HEK293 (cell line): ENCODE results near the gene ATP8B4.

Experiments used
- CTCF ChIA-PET: fragments of 350-600 bp; formaldehyde crosslinking; extraction: SDS; loops from one replicate; lab custom pipeline; 2021; ENCODE audit warnings: antibody characterized with exemption; lab: Yijun Ruan, JAX
- POLR2A ChIA-PET: fragments of 300-600 bp; formaldehyde crosslinking; extraction: SDS; loops from one replicate; lab custom pipeline; 2020; ENCODE audit warnings: antibody characterized with exemption, inconsistent platforms; lab: Yijun Ruan, JAX
- H3K27ac ChIP-seq: fragments of 200-500 bp; sonication (Bioruptor generic); 2 replicates; pipeline ENCODE4 v1.5.1; 2014; ENCODE audit warnings: low read depth, low read length, control low read depth, inconsistent platforms; ENCODE audit errors: extremely low read depth
- H3K36me3 ChIP-seq, 2 experiments: fragments of 200-500 bp in 1 of 2; sonication (Bioruptor generic) in 1 of 2; 1 replicate in 1 of 2; 2 replicates in 1 of 2; pipeline ENCODE4 v1.5.1; 2014 to 2017; ENCODE audit warnings: inconsistent platforms in 2 of 2, low read length in 2 of 2; ENCODE audit not compliant: control insufficient read depth in 2 of 2, insufficient read depth in 1 of 2
- H3K4me1 ChIP-seq: fragments of 200-500 bp; sonication (Bioruptor generic); 2 replicates; pipeline ENCODE4 v1.5.1; 2014; ENCODE audit warnings: mild to moderate bottlenecking, low read length, inconsistent platforms; ENCODE audit not compliant: control insufficient read depth, insufficient read depth
- H3K4me3 ChIP-seq: 2 replicates; pipeline ENCODE4 v1.5.1; 2011; ENCODE audit warnings: low read depth, mild to moderate bottlenecking, control low read depth, low read length, moderate library complexity
- H3K9me3 ChIP-seq: fragments of 200-500 bp; sonication (Bioruptor generic); 2 replicates; pipeline ENCODE4 v1.5.1; 2014; ENCODE audit warnings: low read depth, low read length, inconsistent platforms; ENCODE audit not compliant: control insufficient read depth, insufficient read depth
- BCL11A ChIP-seq: fragments of 450-650 bp; formaldehyde crosslinking; IDR thresholded peaks from 2 replicates; pipeline ENCODE4 v1.5.1; 2016; ENCODE audit warnings: low read depth, missing biosample characterization, missing genetic modification characterization
- IKZF3 ChIP-seq: fragments of 450-650 bp; IDR thresholded peaks from 2 replicates; pipeline ENCODE4 v1.5.0; 2018; ENCODE audit warnings: missing biosample characterization, mild to moderate bottlenecking, missing genetic modification characterization, moderate library complexity
- PRDM1 ChIP-seq: fragments of 450-650 bp; formaldehyde crosslinking; IDR thresholded peaks from 2 replicates; pipeline ENCODE4; 2016; ENCODE audit warnings: missing biosample characterization, missing genetic modification characterization
- SP2 ChIP-seq: fragments of 450-650 bp; formaldehyde crosslinking; IDR thresholded peaks from 2 replicates; pipeline ENCODE4 v1.5.1; 2016; ENCODE audit warnings: missing biosample characterization, missing genetic modification characterization
- SP3 ChIP-seq: fragments of 450-650 bp; formaldehyde crosslinking; IDR thresholded peaks from 2 replicates; pipeline ENCODE4 v1.5.1; 2016; ENCODE audit warnings: missing biosample characterization, missing genetic modification characterization
- SP7 ChIP-seq: fragments of 450-650 bp; formaldehyde crosslinking; IDR thresholded peaks from 2 replicates; pipeline ENCODE4 v1.5.1; 2016; ENCODE audit warnings: missing biosample characterization, missing genetic modification characterization
- ZBTB7A ChIP-seq: fragments of 450-650 bp; formaldehyde crosslinking; IDR thresholded peaks from 2 replicates; pipeline ENCODE4 v1.5.1; 2016; ENCODE audit warnings: low read depth, missing biosample characterization, missing genetic modification characterization
- ZFP37 ChIP-seq: fragments of 450-650 bp; formaldehyde crosslinking; IDR thresholded peaks from 2 replicates; pipeline ENCODE4 v1.5.1; 2016; ENCODE audit warnings: missing biosample characterization, missing genetic modification characterization
- ZNF148 ChIP-seq: fragments of 450-650 bp; formaldehyde crosslinking; IDR thresholded peaks from 2 replicates; pipeline ENCODE4 v1.5.0; 2017; ENCODE audit warnings: missing biosample characterization, missing genetic modification characterization, borderline replicate concordance
- ZNF155 ChIP-seq: fragments of 450-650 bp; formaldehyde crosslinking; IDR thresholded peaks from 2 replicates; pipeline ENCODE4 v1.5.1; 2016; ENCODE audit warnings: missing biosample characterization, missing genetic modification characterization
- ZNF16 ChIP-seq: fragments of 450-650 bp; formaldehyde crosslinking; IDR thresholded peaks from 2 replicates; pipeline ENCODE4 v1.5.1; 2016; ENCODE audit warnings: low read depth, missing biosample characterization, missing genetic modification characterization
- ZNF19 ChIP-seq: fragments of 450-650 bp; formaldehyde crosslinking; IDR thresholded peaks from 2 replicates; pipeline ENCODE4; 2016; ENCODE audit warnings: missing biosample characterization, missing genetic modification characterization, low read depth
- ZNF202 ChIP-seq: fragments of 450-650 bp; formaldehyde crosslinking; IDR thresholded peaks from 2 replicates; pipeline ENCODE4 v1.5.1; 2016; ENCODE audit warnings: missing biosample characterization, missing genetic modification characterization, borderline replicate concordance
- ZNF23 ChIP-seq: fragments of 450-650 bp; formaldehyde crosslinking; IDR thresholded peaks from 2 replicates; pipeline ENCODE4 v1.5.1; 2016; ENCODE audit warnings: missing biosample characterization, missing genetic modification characterization, borderline replicate concordance
- ZNF350 ChIP-seq: fragments of 450-650 bp; formaldehyde crosslinking; IDR thresholded peaks from 2 replicates; pipeline ENCODE4 v1.5.0; 2017; ENCODE audit warnings: missing biosample characterization, mild to moderate bottlenecking, missing genetic modification characterization
- ZNF596 ChIP-seq: fragments of 450-650 bp; IDR thresholded peaks from 2 replicates; pipeline ENCODE4 v1.5.0; 2018; ENCODE audit warnings: missing biosample characterization, mild to moderate bottlenecking, missing genetic modification characterization, moderate library complexity
- ZNF645 ChIP-seq: fragments of 450-650 bp; formaldehyde crosslinking; IDR thresholded peaks from 2 replicates; pipeline ENCODE4; 2016; ENCODE audit warnings: missing biosample characterization, missing genetic modification characterization
- ZNF777 ChIP-seq: fragments of 450-650 bp; formaldehyde crosslinking; IDR thresholded peaks from 2 replicates; pipeline ENCODE4 v1.5.1; 2017; ENCODE audit warnings: missing biosample characterization, missing genetic modification characterization, borderline replicate concordance
- TF ChIP-seq, protein P1 (sequence below): fragments of 450-650 bp; formaldehyde crosslinking; IDR thresholded peaks from 2 replicates; pipeline ENCODE4 v1.5.1; 2017; ENCODE audit warnings: missing biosample characterization, missing genetic modification characterization

ATP8B4 gene

GRCh38 chr15:50113187-50113505, 5.9 kb downstream of the ATP8B4 start:
- no peak overlapping the region for H3K27ac ChIP-seq
- no peak for TF ChIP-seq ZNF777 (tag by site-specific recombination)
- no peak for TF ChIP-seq PRDM1 (tag by site-specific recombination)
- no peak for TF ChIP-seq BCL11A (tag by site-specific recombination)
- TF ChIP-seq, protein P1, sequence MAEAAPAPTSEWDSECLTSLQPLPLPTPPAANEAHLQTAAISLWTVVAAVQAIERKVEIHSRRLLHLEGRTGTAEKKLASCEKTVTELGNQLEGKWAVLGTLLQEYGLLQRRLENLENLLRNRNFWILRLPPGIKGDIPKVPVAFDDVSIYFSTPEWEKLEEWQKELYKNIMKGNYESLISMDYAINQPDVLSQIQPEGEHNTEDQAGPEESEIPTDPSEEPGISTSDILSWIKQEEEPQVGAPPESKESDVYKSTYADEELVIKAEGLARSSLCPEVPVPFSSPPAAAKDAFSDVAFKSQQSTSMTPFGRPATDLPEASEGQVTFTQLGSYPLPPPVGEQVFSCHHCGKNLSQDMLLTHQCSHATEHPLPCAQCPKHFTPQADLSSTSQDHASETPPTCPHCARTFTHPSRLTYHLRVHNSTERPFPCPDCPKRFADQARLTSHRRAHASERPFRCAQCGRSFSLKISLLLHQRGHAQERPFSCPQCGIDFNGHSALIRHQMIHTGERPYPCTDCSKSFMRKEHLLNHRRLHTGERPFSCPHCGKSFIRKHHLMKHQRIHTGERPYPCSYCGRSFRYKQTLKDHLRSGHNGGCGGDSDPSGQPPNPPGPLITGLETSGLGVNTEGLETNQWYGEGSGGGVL (tag by site-specific recombination): no peak
- TF ChIP-seq IKZF3 (tag by site-specific recombination): no peak
- TF ChIP-seq ZNF350: no peak
- TF ChIP-seq SP2 (tag by site-specific recombination): no peak
- TF ChIP-seq ZNF596 (tag by site-specific recombination): no peak
- TF ChIP-seq ZBTB7A: no peak
- no peak for TF ChIP-seq ZNF23 (tag by site-specific recombination)
- TF ChIP-seq, all 188 proteins: peak for 0
- no peaks in the 10 kb centered on the region for H3K36me3 ChIP-seq
- H3K9me3 ChIP-seq: no peaks in the 10 kb centered on the region
- ChIA-PET CTCF (interaction anchor here (0.7 kb wide), 1 partner anchor 690 kb away, joined by 3 read pairs; no protein-coding TSS in a partner anchor), POLR2A (no interaction called here)
- no peak overlapping the region for H3K4me3 ChIP-seq
- no peaks in the 10 kb centered on the region for H3K4me1 ChIP-seq

GRCh38 chr15:50112488-50113186, 6.4 kb downstream of the ATP8B4 start:
- TF ChIP-seq ZNF19 (tag by site-specific recombination) (no peak), ZNF16 (tag by site-specific recombination) (no peak), ZFP37 (tag by site-specific recombination) (no peak), SP3 (no peak), SP7 (tag by site-specific recombination) (no peak), ZNF155 (tag by site-specific recombination) (no peak), ZNF645 (no peak), ZNF202 (tag by site-specific recombination) (no peak), ZNF148 (tag by site-specific recombination) (no peak)
- Histone ChIP-seq H3K9me3 (no peaks in the 10 kb centered on the region), H3K4me3 (no peak overlapping the region), H3K4me1 (no peaks in the 10 kb centered on the region), H3K36me3 (no peaks in the 10 kb centered on the region), H3K27ac (no peak overlapping the region)
- ChIA-PET POLR2A (no interaction called here), CTCF (no interaction called here)
